IMR-90 (cell line): ENCODE measurements around the gene DDX60. TPM values are rescaled to one million over a fixed set of nuclear protein-coding genes. Genes with fewer than 3 reads are reported as not detected.

ENCODE experiments used
- ATAC-seq: fragments of 200-7000 bp; cut with Tn5 transposase; 2 replicates; pipeline ENCODE4 v1.9.1; 2020; ENCODE audit warnings: low read depth, mild to moderate bottlenecking, moderate library complexity
- BruUV-seq: library from RNA; stranded (reverse); fragments of 400-500 nt; replicated peaks from 2 replicates; lab custom pipeline; 2021; lab: Mats Ljungman, UMichigan
- CTCF ChIA-PET: fragments of 300-600 bp; formaldehyde crosslinking; extraction: SDS; loops from one replicate; lab custom pipeline; 2021; ENCODE audit warnings: antibody characterized with exemption; lab: Yijun Ruan, JAX
- POLR2A ChIA-PET: fragments of 300-600 bp; sonication (Branson Sonifier 250); formaldehyde crosslinking; loops from one replicate; lab custom pipeline; 2022; ENCODE audit warnings: antibody characterized with exemption; ENCODE audit not compliant: unreplicated experiment; lab: Charles Lee
- DNase-seq: peaks from one replicate; pipeline ENCODE4 v3.0.0; 2013
- H2AFZ ChIP-seq: replicated peaks from 2 replicates; pipeline ENCODE3; 2013; ENCODE audit warnings: low read length, mild to moderate bottlenecking; ENCODE audit not compliant: poor library complexity
- H2AK5ac ChIP-seq: 2 replicates; pipeline ENCODE4 v1.6.1; 2013; ENCODE audit warnings: low read depth, low read length, inconsistent platforms
- H2AK9ac ChIP-seq: replicated peaks from 2 replicates; pipeline ENCODE3; 2013; ENCODE audit warnings: mild to moderate bottlenecking, low read depth, low read length, moderate library complexity; ENCODE audit not compliant: poor library complexity
- H2BK120ac ChIP-seq: 2 replicates; pipeline ENCODE4 v1.6.1; 2013; ENCODE audit warnings: low read depth, low read length, inconsistent platforms
- H2BK15ac ChIP-seq: 3 replicates; pipeline ENCODE4 v1.6.1; 2013; ENCODE audit warnings: low read depth, low read length, inconsistent platforms
- H2BK20ac ChIP-seq: 2 replicates; pipeline ENCODE4 v1.6.1; 2013; ENCODE audit warnings: low read depth, mild to moderate bottlenecking, inconsistent platforms, low read length, moderate library complexity
- H2BK5ac ChIP-seq: 2 replicates; pipeline ENCODE4 v1.6.1; 2013; ENCODE audit warnings: mild to moderate bottlenecking, low read depth, low read length, inconsistent platforms; ENCODE audit not compliant: poor library complexity, severe bottlenecking
- H3K14ac ChIP-seq: replicated peaks from 2 replicates; pipeline ENCODE4 v1.6.1; 2013; ENCODE audit warnings: low read depth, low read length, inconsistent platforms
- H3K18ac ChIP-seq: 2 replicates; pipeline ENCODE4 v1.6.1; 2013; ENCODE audit warnings: low read depth, low read length, control low read depth
- H3K23ac ChIP-seq: 2 replicates; pipeline ENCODE4 v1.6.1; 2013; ENCODE audit warnings: low read depth, low read length, inconsistent platforms
- H3K27ac ChIP-seq: 2 replicates; pipeline ENCODE4 v1.5.1; 2013; ENCODE audit warnings: mild to moderate bottlenecking, control low read depth, low read length; ENCODE audit not compliant: insufficient read depth
- H3K27me3 ChIP-seq: 2 replicates; pipeline ENCODE4 v1.6.1; 2013; ENCODE audit warnings: low read length; ENCODE audit not compliant: control insufficient read depth, insufficient read depth
- H3K36me3 ChIP-seq: 2 replicates; pipeline ENCODE4 v1.6.1; 2013; ENCODE audit warnings: low read length, mixed read lengths; ENCODE audit not compliant: control insufficient read depth, insufficient read depth
- H3K4ac ChIP-seq: 2 replicates; pipeline ENCODE4 v1.6.1; 2013; ENCODE audit warnings: low read depth, low read length, inconsistent platforms
- H3K4me1 ChIP-seq: 2 replicates; pipeline ENCODE4 v1.6.1; 2013; ENCODE audit warnings: low read length, mixed read lengths; ENCODE audit not compliant: control insufficient read depth, insufficient read depth
- H3K4me2 ChIP-seq: 2 replicates; pipeline ENCODE4 v1.6.1; 2013; ENCODE audit warnings: low read depth, mild to moderate bottlenecking, control low read depth, low read length, moderate library complexity
- H3K4me3 ChIP-seq: 2 replicates; pipeline ENCODE4 v1.5.1; 2013; ENCODE audit warnings: low read depth, mild to moderate bottlenecking, control low read depth, low read length, moderate library complexity; ENCODE audit not compliant: insufficient read depth
- H3K56ac ChIP-seq: 2 replicates; pipeline ENCODE4 v1.6.1; 2013; ENCODE audit warnings: low read length, inconsistent platforms; ENCODE audit not compliant: insufficient read depth; ENCODE audit errors: extremely low read depth
- H3K79me1 ChIP-seq, 2 experiments: 2 replicates each; pipeline ENCODE4 v1.6.1; 2013; ENCODE audit warnings: low read length in 2 of 2, inconsistent platforms in 1 of 2, low read depth in 1 of 2
- H3K9ac ChIP-seq: 2 replicates; pipeline ENCODE4 v1.6.1; 2013; ENCODE audit warnings: low read depth, low read length, control low read depth
- H3K9me1 ChIP-seq: 2 replicates; pipeline ENCODE4 v1.6.1; 2013; ENCODE audit warnings: low read length, inconsistent platforms; ENCODE audit not compliant: insufficient read depth
- H3K9me3 ChIP-seq: 2 replicates; pipeline ENCODE4 v1.6.1; 2013; ENCODE audit warnings: low read length; ENCODE audit not compliant: control insufficient read depth, insufficient read depth
- H4K20me1 ChIP-seq: 2 replicates; pipeline ENCODE4 v1.6.1; 2013; ENCODE audit warnings: low read length, inconsistent platforms; ENCODE audit not compliant: insufficient read depth
- H4K5ac ChIP-seq: 2 replicates; pipeline ENCODE4 v1.6.1; 2013; ENCODE audit warnings: mild to moderate bottlenecking, low read depth, low read length, control low read depth
- H4K8ac ChIP-seq, 2 experiments: 2 replicates each; pipeline ENCODE4 v1.6.1; 2013; ENCODE audit warnings: low read depth in 2 of 2, low read length in 2 of 2, control low read depth in 1 of 2, inconsistent platforms in 1 of 2
- H4K91ac ChIP-seq: 2 replicates; pipeline ENCODE4 v1.6.1; 2013; ENCODE audit warnings: low read depth, low read length, inconsistent platforms; ENCODE audit not compliant: insufficient read depth
- USF2 ChIP-seq: fragments of 150-350 bp; IDR thresholded peaks from 2 replicates; pipeline ENCODE4 v1.6.1; 2017; ENCODE audit warnings: mild to moderate bottlenecking, antibody characterized with exemption, low read length, low read depth
- WGBS, 2 experiments: methylation state at CpG; one replicate each; pipeline versions ENCODE4 v1.1.5 to v1.1.7; 2013; ENCODE audit warnings: missing lambda C conversion rate in 2 of 2; ENCODE audit not compliant: insufficient read length in 1 of 2; ENCODE audit errors: extremely low coverage in 2 of 2; 5-methylcytosine and 5-hydroxymethylcytosine counted together
- dilution Hi-C: fragments of 300-500 bp; cut with HindIII; formaldehyde crosslinking; loops from one replicate; pipeline ENCODE4 v1.14.3; 2018; ENCODE audit warnings: low sequenced_read_pairs; ENCODE audit not compliant: unreplicated experiment
- in situ Hi-C: fragments of 300-500 bp; cut with MboI; formaldehyde crosslinking; loops from 3 replicates; pipeline ENCODE4 v1.14.3; 2019; ENCODE audit warnings: low sequenced_read_pairs, inconsistent platforms, mixed read lengths
- intact Hi-C: fragments of 100-400 bp; cut with micrococcal nuclease; formaldehyde crosslinking; loops from 2 replicates; pipeline ENCODE4 v1.10.0; 2022
- polyA plus RNA-seq, 3 experiments: library from polyadenylated mRNA; depleted of rRNA; stranded (reverse); fragments of >200 nt; gene quantifications; 2 replicates each; pipeline ENCODE4 v1.2.3, GENCODE V29; 2012; ENCODE audit warnings: low replicate concordance in 1 of 3
- total RNA-seq: library from RNA; depleted of rRNA; stranded (reverse); fragments of >200 nt; gene quantifications from 2 replicates; pipeline ENCODE4 v1.2.3, GENCODE V29; 2012

Gene DDX60
- total and polyA plus RNA-seq, 2 of the 4 experiments (the other 2 are of a cell fraction): 3.1 to 6.6 TPM

GRCh38 chr4:168174308-168174707 lies 144.2 kb downstream of the DDX60 start:
- Histone ChIP-seq H3K14ac (no peak overlapping the region), H4K5ac (no peak overlapping the region), H4K8ac (no peak overlapping the region), H4K20me1 (no peaks in the 10 kb centered on the region), H3K27me3 (peaks cover 2% of the 10 kb centered on the region; the same call in 1 of the 2 replicates), H2AK9ac (no peak overlapping the region), H2AFZ (no peak overlapping the region), H3K27ac (no peak overlapping the region), H2BK20ac (no peak overlapping the region), H2BK5ac (no peak overlapping the region), H2AK5ac (no peak overlapping the region), H2BK15ac (no peak overlapping the region), H3K9ac (no peak overlapping the region), H4K91ac (no peak overlapping the region), H3K4me2 (no peak overlapping the region), H3K36me3 (no peaks in the 10 kb centered on the region), H3K79me1 (no peaks in the 10 kb centered on the region), H3K9me1 (no peaks in the 10 kb centered on the region), H2BK120ac (no peak overlapping the region), H3K9me3 (no peaks in the 10 kb centered on the region), H3K4me3 (no peak overlapping the region), H3K56ac (no peak overlapping the region), H3K18ac (no peak overlapping the region), H3K23ac (no peak overlapping the region), H3K4ac (no peak overlapping the region), H3K4me1 (no peaks in the 10 kb centered on the region)
- in situ Hi-C loops (no loop called here), intact Hi-C loops (no loop called here), dilution Hi-C loops (no loop called here)
- WGBS, 2 experiments: 67% methylated on average over 1 of the region's 6 CpGs; no CpG with 5 or more reads in 1 of the 2 experiments
- no peak for DNase-seq
- ATAC-seq: no peak
- ChIA-PET CTCF (no interaction called here), POLR2A (no interaction called here)
- no peak for TF ChIP-seq USF2
- BruUV-seq: no TSS peak
